Upper lobe of left lung (tissue), 4 donors: Measurements from ENCODE around the gene CAP2.

Source experiments
- POLR2A ChIP-seq, 4 donors: fragments of 450-650 bp; IDR thresholded peaks; one replicate each; pipeline ENCODE4 v1.5.1; 2016 to 2017; ENCODE audit warnings: antibody characterized with exemption in 4 of 4, mild to moderate bottlenecking in 2 of 4
- TF ChIP-seq, protein P1 (sequence below), 6 experiments: fragments of 450-650 bp in 4 of 6; fragments of 200-600 bp in 2 of 6; sonication (generic) in 2 of 6; IDR thresholded peaks; one replicate each; pipeline ENCODE4 v1.5.1; 2016 to 2019; ENCODE audit warnings: antibody characterized with exemption in 6 of 6

DNA sequence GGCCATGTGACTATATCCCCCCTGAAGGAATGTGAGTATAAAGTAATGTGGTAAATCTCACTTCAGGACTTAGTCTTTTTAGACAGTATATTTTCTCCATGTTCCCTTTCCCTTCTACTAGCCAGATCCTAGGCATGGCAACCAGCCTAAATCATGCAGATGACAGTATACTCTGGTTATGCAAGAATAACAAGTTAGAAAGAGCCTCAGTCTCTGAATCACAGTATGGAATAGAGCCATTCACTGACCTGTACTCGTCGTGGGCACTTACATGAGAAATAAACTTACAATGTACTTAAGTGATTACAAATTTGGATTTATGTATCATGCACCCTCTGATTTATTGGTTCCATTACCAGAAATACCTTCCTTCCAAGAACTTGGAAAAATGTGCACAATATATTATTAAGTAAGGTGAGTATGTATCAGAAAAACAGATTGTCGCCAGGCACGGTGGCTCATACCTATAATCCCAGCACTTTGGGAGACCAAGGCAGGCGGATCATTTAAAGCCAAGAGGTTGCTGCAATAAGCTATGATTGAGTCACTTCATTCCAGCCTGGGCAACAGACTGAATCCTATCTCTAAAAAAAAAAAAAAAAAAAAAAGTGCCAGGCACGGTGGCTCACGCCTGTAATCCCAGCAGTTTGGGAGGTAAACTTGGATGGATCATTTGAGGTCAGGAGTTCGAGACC, 181.6 kb downstream of the CAP2 start:
- TF ChIP-seq POLR2A (IDR thresholded peaks at IDR 0.05): no peak
- TF ChIP-seq, protein P1, sequence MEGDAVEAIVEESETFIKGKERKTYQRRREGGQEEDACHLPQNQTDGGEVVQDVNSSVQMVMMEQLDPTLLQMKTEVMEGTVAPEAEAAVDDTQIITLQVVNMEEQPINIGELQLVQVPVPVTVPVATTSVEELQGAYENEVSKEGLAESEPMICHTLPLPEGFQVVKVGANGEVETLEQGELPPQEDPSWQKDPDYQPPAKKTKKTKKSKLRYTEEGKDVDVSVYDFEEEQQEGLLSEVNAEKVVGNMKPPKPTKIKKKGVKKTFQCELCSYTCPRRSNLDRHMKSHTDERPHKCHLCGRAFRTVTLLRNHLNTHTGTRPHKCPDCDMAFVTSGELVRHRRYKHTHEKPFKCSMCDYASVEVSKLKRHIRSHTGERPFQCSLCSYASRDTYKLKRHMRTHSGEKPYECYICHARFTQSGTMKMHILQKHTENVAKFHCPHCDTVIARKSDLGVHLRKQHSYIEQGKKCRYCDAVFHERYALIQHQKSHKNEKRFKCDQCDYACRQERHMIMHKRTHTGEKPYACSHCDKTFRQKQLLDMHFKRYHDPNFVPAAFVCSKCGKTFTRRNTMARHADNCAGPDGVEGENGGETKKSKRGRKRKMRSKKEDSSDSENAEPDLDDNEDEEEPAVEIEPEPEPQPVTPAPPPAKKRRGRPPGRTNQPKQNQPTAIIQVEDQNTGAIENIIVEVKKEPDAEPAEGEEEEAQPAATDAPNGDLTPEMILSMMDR (IDR thresholded peaks at IDR 0.05): no peak
